ENCODE data around the gene CBX1. TPM values are rescaled to one million over a fixed set of nuclear protein-coding genes. Genes with fewer than 3 reads are reported as not detected.

The CBX1 gene
- total and polyA plus RNA-seq, 2 of the 13 experiments (the other 11 are each of a cell fraction or from before 2014, with no cell fraction given): 17.8 to 108 TPM

DNA sequence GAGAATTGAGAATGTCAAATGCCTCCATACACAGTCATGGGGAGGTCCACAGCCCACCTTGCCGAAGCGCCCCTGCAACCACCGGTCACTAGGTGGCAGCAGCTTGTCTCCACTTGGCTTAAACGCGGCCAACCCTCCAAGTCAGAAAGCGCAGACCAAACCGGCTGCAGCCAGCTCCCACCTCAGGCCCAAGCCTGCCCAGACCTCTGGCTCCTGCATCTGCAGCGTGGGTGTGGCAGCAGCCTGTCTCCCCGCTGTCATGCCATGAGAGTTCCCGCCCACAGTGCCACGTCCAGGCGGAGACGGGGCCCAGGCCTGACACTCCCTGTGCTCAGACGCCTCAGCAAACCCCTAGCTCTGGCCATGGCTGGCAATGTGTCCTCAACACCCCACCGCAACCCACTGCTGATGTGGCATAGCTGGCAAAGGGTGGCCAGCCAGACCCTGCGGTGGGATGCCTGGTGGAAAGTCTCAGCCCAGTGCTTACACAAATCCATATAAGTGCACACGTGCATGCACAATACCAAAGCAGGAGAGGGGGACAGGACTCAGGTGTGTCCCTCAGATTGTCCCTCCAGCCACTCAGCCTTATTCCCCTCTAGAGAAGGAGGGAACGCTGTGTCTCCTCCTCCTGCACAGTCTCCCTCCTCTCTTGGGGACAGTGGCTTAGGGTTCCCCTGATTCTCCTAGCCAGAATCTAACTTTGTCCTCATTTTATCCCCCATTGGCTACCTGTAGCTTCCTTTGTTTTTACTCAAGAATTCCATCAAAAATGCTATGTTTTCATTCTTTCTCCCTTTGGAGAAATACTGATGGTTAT, 74.6 kb downstream of the CBX1 start (continued):
- TF ChIP-seq ZNF678 (CRISPR knock-in tag; IDR thresholded peaks at IDR 0.05) (peak; percentile 78; the same call in 1 of the 2 replicates), ARID4A (CRISPR knock-in tag; IDR thresholded peaks at IDR 0.05; ENCODE audit: borderline replicate concordance) (no peak; the same call in 1 of the 2 replicates), TFE3 (CRISPR knock-in tag; IDR thresholded peaks at IDR 0.05) (0 out of 2 replicates have a peak, but pooled peaks have one; percentile 31), NR2C2 (CRISPR knock-in tag; IDR thresholded peaks at IDR 0.05; ENCODE audit: borderline replicate concordance) (0 out of 2 replicates have a peak, but pooled peaks have one; percentile 23), ZNF563 (CRISPR knock-in tag; IDR thresholded peaks at IDR 0.05) (0 out of 2 replicates have a peak, but pooled peaks have one; percentile 15), POLR2AphosphoS2 (IDR thresholded peaks at IDR 0.05; ENCODE audit: low read depth, low read length) (no peak), ZNF274 (CRISPR knock-in tag; IDR thresholded peaks at IDR 0.05) (peak; percentile 54; the same call in 1 of the 2 replicates), ZNF496 (CRISPR knock-in tag; IDR thresholded peaks at IDR 0.05; ENCODE audit: insufficient replicate concordance) (no peak), ZNF256 (CRISPR knock-in tag; conservative IDR thresholded peaks at IDR 0.05) (no peak), ZNF501 (CRISPR knock-in tag; IDR thresholded peaks at IDR 0.05) (no peak), ZNF230 (CRISPR knock-in tag; IDR thresholded peaks at IDR 0.05) (peak; percentile 59), GABPB1 (CRISPR knock-in tag; IDR thresholded peaks at IDR 0.05) (peak; percentile 53; the same call in 1 of the 2 replicates)
- TF ChIP-seq, protein P1, sequence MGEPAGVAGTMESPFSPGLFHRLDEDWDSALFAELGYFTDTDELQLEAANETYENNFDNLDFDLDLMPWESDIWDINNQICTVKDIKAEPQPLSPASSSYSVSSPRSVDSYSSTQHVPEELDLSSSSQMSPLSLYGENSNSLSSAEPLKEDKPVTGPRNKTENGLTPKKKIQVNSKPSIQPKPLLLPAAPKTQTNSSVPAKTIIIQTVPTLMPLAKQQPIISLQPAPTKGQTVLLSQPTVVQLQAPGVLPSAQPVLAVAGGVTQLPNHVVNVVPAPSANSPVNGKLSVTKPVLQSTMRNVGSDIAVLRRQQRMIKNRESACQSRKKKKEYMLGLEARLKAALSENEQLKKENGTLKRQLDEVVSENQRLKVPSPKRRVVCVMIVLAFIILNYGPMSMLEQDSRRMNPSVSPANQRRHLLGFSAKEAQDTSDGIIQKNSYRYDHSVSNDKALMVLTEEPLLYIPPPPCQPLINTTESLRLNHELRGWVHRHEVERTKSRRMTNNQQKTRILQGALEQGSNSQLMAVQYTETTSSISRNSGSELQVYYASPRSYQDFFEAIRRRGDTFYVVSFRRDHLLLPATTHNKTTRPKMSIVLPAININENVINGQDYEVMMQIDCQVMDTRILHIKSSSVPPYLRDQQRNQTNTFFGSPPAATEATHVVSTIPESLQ (CRISPR knock-in tag; conservative IDR thresholded peaks at IDR 0.05): no peak
- TF ChIP-seq, protein P2, sequence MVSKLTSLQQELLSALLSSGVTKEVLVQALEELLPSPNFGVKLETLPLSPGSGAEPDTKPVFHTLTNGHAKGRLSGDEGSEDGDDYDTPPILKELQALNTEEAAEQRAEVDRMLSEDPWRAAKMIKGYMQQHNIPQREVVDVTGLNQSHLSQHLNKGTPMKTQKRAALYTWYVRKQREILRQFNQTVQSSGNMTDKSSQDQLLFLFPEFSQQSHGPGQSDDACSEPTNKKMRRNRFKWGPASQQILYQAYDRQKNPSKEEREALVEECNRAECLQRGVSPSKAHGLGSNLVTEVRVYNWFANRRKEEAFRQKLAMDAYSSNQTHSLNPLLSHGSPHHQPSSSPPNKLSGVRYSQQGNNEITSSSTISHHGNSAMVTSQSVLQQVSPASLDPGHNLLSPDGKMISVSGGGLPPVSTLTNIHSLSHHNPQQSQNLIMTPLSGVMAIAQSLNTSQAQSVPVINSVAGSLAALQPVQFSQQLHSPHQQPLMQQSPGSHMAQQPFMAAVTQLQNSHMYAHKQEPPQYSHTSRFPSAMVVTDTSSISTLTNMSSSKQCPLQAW (CRISPR knock-in tag; IDR thresholded peaks at IDR 0.05): peak; percentile 35; the same call in 1 of the 2 replicates
- TF ChIP-seq, protein P3, sequence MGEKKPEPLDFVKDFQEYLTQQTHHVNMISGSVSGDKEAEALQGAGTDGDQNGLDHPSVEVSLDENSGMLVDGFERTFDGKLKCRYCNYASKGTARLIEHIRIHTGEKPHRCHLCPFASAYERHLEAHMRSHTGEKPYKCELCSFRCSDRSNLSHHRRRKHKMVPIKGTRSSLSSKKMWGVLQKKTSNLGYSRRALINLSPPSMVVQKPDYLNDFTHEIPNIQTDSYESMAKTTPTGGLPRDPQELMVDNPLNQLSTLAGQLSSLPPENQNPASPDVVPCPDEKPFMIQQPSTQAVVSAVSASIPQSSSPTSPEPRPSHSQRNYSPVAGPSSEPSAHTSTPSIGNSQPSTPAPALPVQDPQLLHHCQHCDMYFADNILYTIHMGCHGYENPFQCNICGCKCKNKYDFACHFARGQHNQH (CRISPR knock-in tag; IDR thresholded peaks at IDR 0.05): peak; percentile 60; the same call in 1 of the 2 replicates
